HG03039 (cell line): ENCODE data around the gene RAC3.

Source experiments
- ATAC-seq: cut with Tn5 transposase; IDR thresholded peaks from one replicate; pipeline ENCODE4 v1.9.1; 2021; ENCODE audit warnings: mild to moderate bottlenecking, moderate library complexity; ENCODE audit not compliant: unreplicated experiment

The RAC3 gene

DNA sequence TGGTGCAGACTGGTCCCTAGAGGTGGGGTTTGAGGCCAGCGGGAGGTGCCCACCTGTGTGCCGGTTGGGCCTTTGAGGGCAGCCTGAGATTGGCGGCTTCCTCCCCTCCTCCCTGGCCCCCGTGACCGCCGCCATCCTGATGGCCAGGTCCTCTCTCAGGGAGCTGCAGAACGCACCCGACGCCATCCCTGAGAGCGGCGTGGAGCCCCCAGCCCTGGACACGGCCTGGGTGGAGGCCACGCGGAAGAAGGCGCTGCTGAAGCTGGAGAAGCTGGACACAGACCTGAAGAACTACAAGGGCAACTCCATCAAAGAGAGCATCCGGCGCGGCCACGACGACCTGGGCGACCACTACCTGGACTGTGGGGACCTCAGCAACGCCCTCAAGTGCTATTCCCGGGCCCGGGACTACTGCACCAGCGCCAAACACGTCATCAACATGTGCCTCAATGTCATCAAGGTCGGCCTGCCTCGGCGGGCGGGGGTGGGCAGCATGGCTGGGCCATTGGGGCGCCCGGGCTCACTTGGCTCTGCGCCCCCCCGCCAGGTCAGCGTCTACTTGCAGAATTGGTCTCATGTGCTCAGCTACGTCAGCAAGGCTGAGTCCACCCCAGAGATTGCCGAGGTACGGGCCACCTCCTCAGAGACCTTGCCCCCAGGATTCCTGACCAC is 23.0 kb downstream of the RAC3 start:
- no peak for ATAC-seq

DNA sequence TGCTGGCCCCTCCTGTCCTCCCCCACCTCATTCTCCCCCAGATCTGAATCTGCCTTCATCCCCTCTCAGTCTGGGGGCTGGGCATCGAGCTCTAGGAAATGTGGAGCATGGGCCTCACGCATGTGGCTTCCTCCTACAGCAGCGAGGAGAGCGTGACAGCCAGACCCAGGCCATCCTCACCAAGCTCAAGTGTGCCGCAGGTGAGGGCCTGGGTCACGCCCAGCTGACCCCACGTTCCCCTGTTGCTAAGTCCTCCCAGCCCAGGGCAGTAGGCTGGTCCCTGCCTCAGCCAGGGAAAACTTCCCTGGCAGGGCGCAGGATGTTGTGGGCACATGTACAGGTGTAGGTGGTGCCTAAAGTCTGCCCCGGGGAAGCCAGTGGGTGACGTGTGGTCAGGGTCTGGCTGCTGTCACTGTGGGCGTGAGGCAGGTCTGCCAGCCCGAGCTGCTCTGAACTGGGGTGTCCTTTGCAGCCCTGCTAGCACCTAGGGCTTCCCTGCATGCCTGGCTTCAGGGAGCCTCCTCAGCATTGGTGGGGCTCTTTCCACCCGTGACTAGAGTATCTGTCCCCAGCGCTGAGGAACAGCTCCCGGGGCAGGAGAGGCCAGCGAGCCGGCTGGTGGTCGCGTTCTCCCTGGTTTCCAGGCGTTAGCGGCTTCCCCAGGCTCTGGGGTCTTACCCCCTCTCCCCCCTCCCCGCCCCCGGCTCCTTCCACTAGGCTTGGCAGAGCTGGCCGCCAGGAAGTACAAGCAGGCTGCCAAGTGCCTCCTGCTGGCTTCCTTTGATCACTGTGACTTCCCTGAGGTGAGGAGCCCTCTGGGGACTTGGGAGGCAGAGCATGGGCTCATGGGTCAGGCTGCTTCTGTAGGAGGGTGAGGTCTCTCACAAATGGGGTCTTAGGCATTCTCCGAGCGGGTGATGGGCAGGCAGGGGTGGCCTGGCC is 23.8 kb downstream of the RAC3 start:
- ATAC-seq, result no peak

DNA sequence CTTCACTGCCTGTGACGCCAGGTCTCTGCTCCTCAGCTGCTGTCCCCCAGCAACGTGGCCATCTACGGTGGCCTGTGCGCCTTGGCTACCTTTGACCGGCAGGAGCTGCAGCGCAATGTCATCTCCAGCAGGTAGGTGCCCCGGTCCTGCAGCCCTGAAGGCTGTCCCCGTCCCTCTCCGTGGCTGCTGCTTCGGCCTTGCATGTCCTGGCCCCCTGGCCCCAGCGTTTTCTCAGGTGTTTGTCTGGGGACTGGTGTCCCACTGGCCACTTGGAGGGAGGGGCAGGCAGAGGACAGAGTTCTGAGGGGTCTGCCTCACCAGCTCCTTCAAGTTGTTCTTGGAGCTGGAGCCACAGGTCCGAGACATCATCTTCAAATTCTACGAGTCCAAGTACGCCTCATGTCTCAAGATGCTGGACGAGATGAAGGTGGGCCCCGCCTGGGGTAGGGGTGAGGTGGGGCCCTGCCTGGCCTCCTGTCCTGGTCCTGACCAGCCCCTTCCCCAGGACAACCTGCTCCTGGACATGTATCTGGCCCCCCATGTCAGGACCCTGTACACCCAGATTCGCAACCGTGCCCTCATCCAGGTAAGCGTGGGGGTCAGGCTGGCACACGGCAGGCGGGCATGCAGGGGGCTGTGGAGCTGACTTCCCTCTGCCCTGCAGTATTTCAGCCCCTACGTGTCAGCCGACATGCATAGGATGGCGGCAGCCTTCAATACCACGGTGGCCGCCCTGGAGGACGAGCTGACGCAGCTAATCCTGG is 24.7 kb downstream of the RAC3 start:
- ATAC-seq, result no peak

DNA sequence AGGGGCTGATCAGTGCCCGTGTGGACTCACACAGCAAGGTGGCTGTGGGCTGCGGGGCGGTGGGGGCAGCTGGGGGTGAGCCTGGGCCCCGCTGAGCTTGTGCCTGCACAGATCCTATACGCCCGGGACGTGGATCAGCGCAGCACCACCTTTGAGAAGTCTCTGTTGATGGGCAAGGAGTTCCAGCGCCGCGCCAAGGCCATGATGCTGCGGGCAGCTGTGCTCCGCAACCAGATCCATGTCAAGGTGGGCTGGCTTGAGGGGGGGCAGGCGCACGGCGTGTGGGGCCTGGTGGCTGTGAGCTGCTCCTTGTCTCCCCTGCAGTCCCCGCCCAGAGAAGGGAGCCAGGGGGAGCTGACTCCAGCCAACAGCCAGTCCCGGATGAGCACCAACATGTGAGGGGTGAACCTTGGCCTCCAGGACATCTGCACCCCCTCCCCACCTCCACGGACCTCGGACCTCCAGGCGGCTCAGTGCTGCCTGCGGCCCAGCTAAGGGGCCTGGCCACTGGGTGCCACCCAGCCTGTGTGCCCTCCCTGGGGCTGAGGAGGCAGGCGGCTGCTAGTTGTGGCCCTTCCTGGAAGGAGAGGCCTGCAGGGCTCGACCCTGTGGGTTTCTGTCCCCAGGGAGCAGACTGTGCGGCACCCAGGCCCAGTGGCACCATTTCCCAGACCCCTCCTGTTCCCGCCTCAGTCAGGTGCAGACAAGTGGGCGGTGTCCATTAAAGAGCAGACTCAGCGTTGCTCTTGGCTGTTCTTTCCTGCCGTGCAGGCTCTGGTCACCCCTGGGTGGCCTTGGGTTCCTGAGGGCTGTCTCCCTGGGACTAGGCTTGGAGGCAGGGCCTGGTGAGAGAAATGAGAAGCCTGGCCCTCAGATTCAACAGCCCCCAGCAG is 25.5 kb downstream of the RAC3 start:
- ATAC-seq, result no peak

DNA sequence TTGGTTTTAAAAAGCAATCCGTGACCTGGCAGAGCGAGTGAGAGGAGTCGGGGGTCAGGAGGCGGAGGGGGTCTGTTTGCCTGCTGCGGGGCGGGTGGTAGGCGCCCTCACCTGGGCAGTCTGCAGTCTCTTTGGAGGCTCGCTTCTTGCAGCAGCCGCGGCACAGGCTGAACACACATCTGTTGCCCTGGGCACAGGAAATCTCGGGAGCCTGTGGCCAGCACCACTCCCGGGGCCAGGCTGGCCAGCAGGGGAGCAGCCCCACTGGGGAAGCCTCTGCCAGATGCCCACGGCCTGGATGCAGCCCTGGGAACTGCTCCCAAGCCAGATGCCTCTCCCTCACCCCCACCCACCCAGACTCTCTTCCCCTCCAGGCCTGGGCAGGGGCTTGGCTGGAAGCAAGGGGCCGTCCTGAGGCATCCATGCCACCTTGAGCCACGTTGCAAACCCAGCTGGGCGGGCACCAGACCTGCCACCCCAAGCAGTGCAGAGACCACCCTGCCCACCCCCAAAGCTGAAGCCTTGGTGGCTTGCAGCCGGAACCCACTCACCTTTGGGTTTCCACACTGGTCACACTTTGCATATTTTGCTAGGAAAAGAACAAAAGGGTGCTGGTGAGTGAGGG is 26.9 kb downstream of the RAC3 start:
- no peak for ATAC-seq

DNA sequence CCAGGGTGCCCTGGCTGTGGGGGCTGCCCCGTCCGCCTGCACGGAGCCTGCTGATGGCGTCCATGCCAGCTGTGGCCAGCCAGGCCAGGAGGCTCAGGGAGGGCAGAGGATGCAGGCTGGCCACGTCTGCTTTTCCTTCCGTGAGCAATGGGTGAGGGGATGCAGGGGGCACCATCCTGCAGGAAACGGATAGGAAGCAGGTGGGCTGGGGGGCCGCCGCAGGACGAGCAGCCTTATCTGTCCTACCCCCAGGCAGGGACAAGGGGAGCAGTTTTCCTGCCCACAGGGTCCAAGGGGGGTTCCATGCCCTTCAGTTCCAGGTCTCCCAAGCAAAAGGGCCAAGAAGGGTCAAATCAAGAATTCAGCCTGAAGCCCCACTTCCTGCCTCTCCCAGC is 27.4 kb downstream of the RAC3 start:
- ATAC-seq, result no peak

DNA sequence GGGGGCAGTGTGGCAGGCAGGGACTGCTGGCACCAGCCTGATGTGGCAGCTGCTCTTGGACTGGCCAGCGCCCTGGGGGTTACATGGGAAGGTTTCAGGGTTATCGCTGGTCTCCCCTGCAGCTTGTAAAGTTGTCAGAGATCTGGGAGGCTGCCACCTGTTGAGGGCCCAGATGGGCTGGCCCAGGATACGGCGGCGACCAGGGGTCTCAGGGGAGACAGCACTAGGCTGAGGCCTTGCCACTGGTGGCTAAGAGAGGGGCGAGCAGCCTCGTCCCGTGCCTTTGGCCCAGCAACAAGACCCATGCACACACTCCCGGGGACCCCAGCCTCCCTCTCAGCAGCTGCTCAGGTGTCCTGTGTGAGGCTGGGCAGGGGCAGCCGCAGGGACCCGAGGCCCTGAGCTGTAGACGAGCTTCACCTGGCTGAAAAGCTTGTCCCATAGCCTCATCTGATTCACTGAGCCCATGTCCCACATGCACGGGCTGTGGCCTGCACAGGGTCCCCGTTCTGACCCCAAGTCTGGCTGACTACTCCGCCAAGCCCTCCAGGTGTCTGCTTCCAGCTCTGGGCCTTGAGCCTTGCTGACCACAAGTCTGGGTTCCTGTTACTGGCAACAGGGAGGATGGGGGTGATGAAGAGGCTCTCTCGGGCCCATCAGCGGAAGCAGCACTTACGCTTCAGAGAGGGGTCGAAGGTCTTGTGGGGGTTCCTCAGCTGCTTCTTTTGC is 28.0 kb downstream of the RAC3 start:
- ATAC-seq, result no peak

DNA sequence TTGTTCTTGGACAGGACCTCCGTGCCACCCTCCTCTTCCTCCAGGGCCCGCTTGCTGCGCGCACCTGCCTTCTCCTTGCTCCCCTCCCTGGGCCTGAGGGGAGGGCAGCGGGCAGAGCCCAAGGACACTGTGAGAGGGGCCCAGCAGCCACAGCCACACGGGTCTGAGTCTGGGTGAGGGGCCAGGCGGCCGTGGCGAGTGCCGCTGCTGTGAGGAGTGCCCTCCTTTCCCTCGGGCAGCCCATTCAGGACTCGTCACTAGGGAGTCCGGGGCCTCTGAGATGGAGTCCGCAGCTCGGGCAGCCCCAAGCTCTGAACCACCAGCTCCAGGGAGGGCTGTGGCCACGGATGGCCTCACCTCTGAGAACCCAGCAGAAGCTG is 28.5 kb downstream of the RAC3 start:
- no peak for ATAC-seq

DNA sequence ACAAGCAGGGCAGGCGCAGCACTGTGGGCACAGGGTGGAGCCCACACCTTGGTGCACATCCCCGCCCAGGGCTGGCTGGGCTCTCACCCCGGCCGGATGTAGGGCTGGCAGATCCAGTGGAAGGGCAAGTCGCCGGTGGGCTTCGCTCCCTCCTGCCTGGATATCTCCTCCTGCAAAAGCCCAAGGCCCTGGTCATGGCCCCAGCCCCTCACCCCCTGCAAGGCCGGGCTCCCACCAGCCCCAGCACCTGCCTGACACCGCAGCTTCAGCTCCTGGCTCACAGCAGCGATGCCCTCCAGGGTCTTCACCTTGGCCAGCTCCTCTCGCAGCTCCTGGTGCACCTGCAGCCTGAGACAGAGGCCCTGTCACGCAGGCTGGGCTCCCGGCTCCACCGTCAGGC is 29.1 kb downstream of the RAC3 start:
- no peak for ATAC-seq

DNA sequence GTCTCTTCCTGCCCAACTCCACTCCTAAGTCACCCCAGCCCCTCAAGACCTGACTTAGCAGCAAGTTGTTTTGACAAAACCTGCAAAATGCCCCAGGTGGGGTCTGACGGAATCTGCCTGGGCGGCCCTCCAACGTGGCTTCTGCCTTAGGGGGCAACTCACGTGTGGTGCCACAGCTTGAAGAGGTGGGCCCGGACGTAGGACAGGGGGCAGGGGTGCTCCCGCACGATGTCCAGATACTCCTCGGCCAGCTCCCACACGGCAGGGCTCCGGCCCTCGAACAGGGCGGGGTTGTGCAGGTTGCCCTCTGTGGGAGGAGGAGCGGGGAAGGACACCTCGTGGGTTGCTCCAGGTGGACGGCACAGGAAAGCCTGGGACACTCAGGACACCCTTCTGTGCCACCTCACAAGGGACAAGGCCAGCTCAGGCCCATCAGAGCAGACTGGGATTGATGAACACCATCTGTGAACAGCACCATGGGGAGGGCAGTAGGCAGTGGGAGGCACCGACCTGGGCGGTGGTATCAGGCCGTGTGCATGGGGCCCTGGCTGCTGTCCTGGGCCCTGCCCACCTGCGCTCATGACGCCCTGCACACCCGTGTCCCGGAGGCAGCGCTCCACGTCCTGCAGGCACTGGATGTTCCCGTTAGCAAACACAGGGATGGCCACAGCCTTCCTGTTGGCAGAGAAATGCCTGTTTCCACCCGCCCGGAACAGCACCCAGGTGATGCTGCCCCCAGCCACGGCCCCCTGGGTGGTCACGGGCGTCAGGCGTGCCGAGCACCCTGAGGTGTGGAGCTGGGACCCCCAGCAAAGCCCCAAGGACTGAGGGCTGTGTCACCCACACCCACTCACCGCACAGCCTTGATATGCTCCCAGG is 29.8 kb downstream of the RAC3 start:
- no peak for ATAC-seq

DNA sequence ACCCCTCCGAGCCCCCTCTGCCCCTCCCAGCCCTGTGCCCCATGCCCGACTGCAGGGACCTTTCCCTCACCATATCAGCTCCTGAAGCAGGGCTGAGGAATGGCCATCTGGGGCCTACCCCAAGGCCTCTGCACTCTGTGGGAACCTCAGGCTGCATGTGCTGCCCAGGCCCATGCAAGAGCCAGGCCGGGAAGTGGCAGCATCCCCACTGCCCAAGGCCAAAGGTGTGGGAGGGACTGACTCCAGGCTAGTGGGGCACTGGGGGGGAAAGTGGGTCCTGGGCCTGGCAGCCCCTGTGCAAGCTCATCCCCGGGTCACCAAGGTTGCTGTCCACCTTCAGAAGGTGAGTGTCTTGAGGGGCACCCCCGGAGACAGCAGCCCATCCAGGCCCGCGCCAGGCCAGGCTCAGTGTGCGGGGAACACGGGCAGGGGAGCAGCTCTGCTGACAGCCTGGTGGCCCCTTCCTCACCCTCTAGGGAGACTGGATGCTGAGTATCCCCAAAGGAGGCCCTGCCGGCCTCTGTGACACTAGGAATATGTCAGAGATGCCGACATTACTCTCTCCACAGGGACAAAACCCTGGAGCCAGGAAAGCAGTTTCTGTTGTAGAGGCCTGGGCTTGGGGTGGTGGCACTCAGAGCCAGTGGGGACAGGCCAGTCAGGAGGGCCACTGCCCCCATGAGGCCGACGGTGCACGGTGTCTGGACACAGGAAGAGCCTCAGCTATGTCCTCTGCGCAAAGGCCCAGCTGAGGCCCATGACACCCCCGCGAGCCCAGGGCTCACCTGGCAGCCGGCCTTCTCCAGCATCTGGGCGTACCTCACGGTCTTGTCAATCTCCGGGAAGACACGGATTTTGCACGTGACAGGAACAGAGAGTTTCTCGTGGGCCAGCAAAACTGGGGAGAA is 30.9 kb downstream of the RAC3 start:
- ATAC-seq, result no peak

DNA sequence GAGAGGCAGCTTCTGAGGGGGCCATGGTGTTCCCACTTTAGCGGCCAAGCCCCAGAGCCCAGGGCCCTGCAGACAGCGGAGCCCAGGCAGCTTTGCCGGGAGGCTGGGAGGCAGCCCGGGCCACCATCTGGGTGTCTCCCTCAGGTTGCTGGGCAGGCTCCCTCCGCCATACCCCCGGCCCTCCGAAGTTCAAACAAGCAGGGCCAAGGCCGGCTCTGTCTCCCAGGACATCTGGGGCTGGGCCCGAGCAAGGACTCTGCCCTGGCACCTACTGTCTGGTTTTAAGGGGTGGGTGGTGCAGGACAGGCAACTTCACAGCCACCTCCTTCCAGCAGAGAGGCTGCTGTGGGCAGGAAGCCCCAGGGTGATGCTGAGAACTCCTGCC is 31.5 kb downstream of the RAC3 start:
- no peak for ATAC-seq

DNA sequence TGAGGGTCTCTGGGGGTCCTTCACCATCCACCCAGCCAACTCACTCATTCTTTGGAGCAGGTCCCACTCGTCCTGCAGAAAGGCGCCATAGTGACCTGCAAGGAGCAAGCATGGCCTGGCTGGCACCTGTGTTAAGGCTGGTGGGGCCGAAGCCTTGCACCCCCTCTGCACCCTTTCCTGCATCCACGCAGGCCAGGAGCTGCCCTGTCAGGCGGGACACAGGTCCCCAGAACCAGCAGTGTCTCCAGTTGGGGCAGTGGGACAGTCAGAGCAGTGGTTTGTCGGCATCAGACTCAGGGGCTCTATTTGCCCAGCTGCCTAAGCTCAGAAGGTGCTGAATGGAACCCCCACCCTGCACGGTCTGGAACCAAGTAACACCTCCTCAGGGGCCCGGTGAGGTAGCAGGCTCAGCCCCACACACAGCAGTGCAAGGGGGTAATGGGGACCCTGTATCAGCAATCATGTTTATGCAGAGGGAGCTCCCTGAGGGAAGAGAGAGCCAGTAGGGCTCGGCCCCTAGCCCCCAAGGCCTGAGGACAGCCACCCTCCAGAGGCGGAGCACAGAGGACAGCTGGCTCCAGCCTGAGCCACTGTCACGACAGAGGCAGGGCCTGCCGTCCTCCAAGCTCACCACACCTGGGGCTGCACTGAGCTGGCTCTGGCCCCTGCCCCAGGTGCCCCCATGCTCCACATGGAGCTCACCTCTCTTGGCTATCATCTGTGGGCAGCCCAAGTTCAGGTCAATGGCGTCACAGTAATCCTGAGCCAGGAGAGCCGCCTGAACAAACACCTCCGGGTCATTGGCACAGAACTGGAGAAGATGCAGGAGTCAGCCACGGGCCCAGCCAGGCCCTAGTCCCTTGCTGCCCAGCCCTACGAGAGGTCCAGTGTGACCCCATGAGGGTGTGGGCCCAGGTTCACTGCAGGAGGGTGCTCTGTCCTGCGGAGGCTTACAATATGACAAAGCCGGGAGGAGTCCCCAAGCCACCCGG is 32.2 kb downstream of the RAC3 start:
- ATAC-seq, result no peak

DNA sequence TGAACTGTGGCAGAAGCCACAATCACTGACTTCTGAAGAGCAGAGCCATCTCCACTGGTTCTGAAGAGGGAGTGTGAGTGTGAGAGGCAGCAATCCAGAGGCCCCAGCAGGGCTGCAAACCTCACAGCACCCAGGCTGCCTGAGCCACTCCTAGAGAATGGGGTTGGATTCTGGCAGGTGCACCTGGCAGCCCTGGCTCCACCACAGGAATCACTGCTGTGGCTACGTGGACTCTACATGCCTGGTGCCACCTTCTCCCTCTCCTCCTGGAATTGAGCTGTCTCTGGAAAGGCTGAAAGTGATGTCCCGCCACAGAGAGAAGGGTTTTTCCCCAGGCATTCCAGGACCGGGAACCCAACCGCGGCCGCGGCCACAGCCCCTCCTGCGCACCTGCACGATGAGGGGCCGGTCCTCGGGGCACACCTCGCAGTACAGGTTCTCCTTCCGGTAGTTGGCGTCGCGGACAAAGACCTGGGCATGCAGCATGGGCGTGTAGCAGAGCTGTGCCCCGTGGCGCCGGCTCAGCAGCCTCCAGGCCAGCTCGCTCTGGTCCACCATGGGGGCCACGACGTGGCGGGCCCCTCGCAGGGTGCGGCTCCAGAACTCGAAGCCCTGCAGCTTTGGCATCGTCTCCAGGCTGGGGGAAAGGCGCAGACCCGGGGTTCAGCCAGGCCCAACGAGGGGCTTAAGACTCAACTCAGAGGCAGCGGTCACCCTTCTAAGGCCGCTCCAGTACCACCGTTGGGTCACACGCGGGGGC is 33.1 kb downstream of the RAC3 start:
- ATAC-seq, result no peak

DNA sequence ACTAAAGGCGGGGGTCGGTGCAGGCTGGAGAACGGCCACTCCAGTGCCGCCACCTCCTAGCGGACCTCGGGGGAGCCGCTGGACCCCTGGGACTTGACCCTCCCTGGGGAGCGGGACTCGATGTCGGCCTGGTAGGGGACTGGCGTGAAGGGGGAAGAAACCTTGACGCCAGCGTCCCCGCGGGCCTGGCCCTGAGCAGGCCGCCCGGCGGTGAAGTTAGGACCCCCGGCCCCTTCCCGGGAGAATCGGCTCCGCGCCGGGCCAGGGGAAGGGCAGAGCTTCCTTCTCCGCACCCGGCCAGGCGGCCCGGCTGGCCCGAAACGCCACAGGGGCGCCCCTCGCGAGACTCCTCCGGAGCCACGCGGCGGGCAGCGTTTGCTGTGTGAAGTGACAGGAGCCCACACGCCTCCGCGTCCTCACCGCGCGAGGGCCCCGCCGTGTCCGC is 33.7 kb downstream of the RAC3 start:
- ATAC-seq, result no peak
